HL-60/S4 (cell line): ENCODE data around the gene ABCC3.

Experiments used
- in situ Hi-C: fragments of 300-500 bp; cut with MboI; formaldehyde crosslinking; loops from 2 replicates; pipeline ENCODE4 v1.14.3; 2022; ENCODE audit warnings: low sequenced_read_pairs

Gene ABCC3

DNA sequence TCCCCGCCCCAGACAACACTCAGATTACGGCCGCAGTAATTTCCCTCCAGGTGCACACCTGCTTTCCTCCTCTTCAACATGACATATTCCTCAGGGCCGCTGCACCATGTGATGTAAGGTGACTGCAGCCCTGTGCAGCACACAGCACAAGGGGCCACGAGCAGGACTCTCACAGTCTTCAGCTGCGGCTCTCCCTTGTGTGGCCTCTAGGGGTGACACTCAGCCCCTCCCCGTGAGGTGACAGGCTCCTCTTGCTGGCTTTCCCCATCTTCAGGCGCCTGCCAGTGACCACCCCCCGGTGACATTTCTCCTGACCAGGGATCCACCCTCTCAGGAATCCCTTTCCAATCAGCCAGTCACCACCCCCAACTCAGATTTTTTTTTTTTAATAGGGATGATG, 31.3 kb upstream of the ABCC3 start:
- in situ Hi-C loops = no loop called here

DNA sequence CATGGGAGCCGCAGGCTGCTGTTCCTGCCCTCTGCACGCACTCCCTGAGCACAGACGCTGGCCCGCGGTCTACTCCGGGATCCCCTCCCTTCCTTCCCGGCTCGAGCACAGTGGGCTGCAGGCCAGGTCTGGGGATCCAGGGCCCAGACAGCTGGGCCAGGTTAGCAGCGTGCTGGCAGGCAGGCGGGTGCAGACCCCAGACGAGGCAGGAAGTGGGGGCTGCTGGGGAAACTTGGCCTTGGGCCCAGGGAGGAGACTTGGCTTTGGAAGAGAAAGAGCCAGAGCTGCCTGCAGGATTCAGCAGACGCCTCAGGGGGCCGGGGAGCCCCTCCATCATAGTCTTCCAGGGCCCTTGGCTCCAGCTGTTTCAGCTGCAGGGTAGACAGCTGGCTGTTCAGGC, 30.2 kb upstream of the ABCC3 start:
- in situ Hi-C loops = no loop called here

DNA sequence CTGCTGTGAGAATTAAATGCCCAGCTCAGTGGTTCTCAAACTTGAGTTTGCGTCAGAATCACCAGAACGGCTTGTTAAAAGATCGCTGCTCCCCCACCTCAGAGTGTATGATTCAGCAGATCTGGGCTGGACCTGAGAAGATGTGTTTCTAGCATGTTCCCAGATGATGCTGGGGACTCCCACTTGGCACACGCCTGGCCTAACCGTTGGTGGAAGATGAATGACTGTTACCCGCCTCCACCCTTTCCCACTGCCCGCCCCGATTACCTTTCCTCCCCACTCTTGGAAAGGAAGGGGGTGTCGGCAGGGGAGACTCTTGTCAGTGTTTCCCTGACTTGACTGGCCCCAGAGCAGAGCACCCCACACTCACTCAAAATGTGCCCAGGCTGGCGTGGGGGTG, 29.3 kb upstream of the ABCC3 start:
- in situ Hi-C loops = no loop called here

DNA sequence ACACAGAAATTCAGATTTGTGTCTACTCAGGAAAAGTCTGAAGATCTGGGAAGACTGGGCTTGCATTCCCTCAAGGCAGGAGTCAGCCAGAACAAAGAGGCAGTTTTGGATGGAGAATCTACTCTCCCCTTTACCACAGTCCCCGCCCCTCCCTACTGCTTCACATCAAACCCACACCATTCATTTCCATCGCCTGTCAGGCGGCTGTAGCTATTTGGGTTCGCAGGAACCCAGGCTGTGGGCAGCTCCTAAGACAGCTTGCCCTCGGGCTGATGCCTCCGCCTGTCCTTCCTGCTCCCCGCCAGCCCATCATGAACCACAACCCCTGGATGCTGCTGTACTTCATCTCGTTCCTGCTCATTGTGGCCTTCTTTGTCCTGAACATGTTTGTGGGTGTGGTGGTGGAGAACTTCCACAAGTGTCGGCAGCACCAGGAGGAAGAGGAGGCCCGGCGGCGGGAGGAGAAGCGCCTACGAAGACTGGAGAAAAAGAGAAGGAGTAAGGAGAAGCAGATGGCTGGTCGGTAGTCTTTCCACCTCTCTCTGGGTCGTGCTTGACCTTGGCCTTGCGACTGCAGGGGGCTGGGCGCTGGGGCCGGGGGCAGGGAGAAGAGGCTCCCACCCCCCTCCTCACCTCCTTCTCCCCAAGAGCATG, 27.0 kb upstream of the ABCC3 start:
- in situ Hi-C loops = no loop called here

DNA sequence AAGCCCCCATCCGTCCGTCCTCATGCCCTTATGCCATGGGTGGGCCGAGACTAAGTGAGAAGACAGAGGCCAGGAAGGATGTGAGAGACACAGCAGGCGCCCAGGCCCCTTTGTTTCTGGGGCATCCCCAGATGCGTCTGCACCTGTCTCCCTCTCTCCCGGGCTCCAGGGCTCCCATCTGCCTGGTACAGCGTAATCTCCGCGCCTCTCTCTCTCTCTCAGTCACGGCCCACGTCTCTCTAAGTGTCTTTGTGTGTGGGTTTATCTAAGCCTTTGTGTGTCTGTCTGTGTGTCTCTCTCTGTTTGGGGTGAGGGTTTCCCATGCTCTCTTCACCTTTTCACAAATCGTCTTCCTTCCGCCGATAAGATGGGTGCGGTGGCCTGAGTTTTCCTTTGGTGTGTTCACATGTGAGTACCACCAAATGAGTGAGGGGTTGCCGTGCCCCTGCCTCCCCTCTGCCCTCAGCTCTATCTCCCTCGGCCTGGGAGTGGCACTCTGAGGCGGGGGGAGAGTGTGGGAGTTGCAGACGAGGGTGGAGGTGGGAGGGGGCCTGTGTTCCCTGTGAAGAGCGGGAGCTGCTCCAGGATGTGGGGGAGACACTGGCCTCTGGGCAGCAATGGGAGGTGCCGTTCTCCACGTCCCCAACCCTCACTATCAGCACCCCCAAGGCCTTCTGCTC, 25.8 kb upstream of the ABCC3 start:
- in situ Hi-C loops = no loop called here

DNA sequence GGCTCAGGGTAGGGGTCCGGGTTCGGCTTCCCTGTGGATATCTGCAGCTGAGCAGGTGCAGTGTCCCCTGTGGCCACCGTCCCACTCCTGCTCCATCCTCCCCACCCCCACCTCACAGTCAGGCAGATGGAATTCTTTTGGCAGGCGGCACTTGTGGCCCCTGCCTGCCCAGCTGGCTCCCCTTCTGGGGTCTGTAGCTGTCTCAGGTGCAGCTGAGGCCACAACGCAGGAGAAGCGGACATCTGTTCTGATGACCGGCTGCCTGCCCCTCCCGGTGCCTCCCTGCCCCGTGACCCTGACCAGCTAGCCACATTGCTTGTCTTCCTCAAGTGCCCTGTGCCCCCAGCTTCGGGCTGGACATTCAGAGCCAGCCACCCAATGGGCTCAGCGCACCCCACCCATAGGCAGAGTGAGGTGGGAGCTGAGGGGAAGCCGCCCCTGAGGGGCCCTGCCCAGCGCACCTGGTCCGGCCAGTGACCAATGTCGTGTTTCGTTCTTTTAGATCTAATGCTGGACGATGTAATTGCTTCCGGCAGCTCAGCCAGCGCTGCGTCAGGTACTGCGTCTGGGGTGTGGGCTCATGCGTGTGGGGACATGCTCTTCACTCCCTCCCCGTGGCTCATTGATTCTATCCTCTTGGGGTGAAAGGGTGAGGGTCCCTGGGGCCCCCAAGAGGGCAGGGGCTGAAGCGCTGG, 25.2 kb upstream of the ABCC3 start:
- in situ Hi-C loops = no loop called here

DNA sequence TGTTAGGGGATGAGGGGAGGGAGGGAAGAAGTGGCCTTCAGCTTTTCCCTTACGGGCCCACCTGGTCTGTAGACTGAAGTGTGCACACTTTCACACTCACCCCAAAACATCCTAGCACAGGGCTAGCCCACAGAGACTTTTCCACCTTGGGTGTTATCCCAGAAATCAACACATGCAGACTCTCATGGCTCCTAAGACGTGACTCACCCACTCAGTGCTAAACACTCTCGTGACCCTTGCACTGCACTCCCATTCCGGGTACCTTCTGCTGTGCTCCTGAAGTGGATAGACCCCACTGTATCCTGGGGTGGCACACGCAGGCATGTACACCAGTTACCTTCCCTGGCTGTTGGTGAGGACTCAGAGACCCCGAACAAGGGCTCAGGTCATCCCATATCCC, 23.0 kb upstream of the ABCC3 start:
- in situ Hi-C loops = no loop called here

DNA sequence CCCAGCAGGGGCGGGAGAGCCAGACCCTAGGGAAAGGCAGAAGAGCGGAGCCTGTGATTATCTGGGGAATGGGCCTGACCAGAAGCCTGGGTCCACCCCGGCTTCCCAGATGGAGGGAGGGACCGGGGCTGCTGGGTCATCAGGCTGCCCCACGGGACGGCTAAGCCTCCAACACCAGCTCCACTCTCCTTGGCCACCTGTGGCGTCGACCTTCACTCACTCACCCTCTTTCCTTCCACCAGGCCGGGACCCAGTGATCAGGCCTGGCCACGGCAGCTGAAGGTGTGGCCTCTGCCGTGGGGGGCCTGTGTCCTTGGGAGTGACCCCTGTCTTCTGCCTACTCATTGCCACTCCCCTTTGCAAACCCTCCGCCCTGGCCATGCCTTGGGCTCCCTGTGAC, 22.4 kb upstream of the ABCC3 start:
- in situ Hi-C loops = no loop called here

DNA sequence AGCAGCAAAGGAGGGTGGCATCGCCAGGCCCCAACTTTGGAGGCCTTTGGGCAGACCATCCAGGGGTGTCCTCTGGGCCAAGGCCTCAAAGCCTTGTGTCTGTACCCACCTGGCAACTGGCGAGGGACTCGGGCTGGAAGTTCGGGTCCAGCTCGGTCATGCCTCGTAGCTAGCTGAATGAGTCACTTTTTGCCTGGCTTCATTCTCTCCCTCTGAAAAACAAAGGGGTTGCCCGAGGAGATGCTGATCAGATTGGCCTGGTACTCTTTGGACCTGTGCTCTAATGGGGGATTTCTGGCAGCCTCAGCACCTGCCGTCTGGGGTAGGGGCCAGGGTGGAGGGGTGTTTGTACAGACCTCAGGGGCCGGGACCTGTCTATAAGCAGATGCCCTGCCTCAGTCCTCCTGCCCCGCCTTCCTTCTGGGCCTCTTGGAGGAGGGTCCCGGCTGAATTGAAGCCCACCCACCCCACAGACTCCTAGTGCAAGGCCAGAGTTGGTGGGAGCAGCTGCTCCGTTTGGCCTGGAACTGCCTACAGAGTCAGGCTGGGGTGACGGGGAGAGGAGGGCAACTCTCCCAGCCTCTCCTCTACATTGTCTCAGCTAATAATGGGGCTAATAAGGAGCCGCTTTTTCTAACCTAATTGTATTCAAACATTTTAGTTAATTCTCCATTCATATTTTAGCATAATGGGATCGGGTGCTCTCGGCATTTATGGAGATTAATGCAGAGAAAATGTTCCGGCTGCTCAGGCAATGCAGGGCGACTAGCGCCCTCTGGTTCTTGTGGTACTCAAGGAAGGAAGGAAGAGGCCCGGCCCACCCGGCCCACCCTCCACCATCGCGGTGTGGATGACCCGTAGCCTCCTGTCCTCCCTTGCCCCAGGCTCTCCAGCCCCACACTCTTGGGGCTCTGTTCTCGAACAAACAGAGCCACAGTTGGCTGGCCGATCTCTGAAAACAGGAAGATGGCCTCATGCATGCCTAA, 21.4 kb upstream of the ABCC3 start:
- in situ Hi-C loops = no loop called here

DNA sequence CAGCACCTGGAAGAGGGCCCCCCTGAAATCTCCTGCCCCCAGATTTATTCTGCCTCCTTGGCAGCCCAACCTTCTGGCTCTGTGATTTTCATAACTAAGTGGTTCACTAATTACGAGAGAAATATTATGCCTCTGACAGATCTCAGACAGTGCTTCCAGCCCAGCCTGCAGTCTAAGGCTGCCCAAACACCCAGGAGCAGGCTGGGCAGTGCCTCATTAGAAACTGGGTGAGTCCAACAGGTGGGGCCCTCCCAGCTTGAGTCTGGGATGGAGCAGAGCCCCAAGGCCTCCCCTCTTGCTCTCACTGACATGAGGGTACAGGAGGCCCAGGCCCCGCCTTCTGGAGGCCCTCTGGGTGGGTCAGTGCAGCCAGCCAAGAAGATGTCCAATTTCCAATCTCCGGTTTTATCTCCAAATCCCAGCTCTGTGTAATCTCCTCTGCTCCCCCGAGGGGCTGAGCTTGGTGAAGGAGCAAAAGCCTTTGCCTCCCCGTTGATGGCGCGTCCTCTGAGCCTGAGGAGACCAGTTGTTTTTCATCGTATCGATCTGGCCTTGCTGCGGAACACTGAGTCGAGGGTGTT, 20.1 kb upstream of the ABCC3 start:
- in situ Hi-C loops = no loop called here

DNA sequence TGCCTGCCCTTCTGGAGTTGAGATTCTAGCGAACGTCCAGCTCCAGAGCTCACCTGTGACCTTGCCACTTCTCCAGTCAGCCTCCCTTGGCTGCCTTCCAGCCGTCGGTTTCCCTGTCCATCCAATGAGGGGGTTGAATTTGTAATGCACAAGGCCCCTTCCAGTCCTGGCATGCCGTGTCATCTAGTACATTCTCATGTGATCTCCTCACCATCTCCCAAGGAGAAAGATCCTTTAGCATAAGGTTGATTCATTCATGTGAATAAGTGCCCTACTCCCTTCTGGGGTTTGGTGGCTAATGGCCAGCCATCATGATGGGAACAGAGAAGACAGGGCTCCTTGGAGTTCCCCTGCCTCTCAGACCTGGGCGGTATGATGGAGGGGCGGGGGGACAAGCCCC, 18.9 kb upstream of the ABCC3 start:
- in situ Hi-C loops = no loop called here

DNA sequence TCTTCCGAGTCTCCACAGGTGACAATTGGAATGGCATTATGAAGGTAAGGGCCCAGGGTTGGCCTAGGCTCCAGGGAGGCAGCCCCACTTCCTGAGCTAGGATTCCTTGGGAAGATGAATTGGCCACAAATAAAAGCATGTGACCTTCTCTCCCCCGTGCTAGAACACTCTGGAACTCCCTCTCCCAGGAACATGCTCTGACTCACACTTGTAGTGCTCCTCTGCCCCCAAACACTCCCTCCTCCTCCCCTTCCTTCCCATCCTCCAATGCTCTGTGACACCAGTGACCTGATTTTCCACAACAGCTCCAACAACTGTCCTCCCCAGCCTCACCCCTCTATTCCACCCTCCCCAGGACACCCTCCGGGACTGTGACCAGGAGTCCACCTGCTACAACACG, 16.4 kb upstream of the ABCC3 start:
- in situ Hi-C loops = no loop called here

DNA sequence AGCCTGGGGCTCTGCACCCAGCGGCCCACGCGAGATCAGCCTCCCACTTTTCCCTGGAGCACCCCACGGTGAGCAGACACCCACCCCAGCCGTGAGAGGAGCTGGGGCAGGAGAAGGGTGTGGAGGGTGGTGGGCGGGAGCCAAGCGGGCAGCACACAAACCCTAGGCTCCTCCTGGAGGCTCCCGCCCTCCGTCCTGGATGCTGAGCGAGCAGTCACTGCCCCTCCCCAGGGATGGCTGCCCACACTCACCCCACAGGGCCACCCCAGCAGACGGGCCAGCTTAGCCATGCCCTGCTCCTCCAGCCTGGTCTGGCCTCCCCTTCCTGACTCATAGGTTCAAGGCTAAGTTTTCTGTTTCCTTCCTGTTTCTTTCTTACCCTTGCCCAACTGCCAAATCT, 15.7 kb upstream of the ABCC3 start:
- in situ Hi-C loops = no loop called here

DNA sequence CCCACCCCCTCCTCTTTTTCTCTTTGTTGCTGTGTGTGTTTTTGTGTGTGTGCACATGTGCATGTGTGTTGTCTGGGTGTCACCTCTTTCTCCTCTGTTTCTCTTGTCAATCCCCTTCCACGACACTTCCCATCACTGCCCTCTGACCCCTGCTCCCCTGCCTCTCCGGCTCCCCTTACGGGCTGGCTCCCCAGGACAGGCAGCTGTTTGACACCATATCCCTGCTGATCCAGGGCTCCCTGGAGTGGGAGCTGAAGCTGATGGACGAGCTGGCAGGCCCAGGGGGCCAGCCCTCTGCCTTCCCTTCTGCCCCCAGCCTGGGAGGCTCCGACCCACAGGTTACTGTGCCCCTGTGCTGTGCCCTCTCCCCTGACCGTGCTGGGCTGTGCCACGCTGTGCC, 15.2 kb upstream of the ABCC3 start:
- in situ Hi-C loops = no loop called here

DNA sequence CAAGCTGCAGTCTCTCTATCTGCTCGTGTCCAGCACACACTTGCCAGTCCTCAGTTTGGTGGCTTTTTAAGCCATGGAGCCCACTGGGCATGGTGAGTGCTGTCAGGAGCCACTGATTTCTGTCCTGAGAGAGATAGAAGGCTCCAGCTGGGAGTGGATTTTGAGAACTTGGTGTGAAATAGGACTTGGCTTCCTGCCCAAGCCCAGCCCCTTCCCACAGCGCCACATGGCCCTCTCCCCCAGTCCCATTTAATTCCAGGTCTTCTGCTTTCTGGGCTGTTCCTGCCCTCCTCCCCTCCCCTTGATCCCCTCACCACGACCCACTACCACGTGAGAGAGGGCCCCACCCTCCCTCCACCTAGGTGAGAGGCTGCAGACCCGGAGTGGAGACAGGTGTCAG, 14.4 kb upstream of the ABCC3 start:
- in situ Hi-C loops = no loop called here

DNA sequence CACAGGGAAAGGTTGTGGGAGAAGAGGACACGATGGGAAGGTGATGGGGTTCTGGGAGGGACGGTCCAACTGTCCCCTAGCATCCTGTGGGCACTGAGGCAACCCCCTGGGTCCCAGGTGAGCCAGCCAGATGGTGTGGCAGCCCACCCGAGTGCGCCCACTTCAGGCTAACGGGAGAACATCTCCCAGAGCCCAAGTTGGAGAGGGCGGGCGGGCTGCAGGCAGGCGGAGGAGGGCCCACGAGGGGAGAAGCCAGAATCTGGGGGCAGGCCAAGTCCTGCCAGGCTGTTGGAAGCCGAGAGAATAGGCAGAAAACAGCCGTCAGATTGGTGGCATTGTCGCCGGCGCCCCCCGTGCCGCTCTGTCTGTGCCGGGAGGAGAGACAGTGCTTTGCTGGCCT, 13.8 kb upstream of the ABCC3 start:
- in situ Hi-C loops = no loop called here

DNA sequence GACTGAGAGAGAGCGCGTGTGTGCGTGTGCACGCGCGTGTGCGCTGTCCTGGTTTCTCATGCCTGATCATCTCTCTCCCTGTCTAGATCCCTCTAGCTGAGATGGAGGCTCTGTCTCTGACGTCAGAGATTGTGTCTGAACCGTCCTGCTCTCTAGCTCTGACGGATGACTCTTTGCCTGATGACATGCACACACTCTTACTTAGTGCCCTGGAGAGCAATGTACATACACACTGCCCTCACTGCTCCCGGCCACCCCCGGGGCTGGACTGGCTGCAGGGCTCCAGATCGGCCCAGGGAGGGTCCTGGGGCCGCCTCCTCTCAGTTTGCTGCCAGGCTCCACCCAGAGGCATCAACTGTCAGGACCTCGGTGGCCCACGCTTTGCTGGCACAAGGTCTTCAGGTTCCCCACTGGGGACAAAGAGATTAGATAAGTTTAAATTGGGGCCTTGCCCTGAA, 13.1 kb upstream of the ABCC3 start:
- in situ Hi-C loops = no loop called here

DNA sequence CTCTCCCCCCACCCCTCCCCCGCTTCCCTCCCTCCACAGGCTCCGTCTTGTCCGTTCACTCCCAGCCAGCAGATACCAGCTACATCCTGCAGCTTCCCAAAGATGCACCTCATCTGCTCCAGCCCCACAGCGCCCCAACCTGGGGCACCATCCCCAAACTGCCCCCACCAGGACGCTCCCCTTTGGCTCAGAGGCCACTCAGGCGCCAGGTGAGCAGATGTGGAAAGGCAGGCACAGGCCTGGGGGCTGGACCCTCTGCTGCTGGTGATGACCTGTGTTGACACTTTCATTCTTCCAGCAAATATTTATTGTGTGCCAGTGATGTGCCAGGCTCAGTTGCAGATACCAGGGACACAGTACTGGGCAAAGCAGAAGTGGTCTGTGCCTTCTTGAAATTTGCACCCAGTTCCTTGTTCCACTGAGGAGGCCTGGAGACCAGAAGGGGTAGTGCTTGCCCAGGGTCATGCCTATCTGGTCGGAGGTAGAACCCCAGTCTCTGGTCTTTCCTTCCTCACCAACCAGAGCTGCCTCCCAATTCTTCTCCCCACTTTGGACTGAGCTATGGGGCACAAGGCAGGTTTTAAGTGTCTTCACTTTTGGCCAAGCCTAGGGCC, 10.3 kb upstream of the ABCC3 start:
- in situ Hi-C loops = no loop called here

DNA sequence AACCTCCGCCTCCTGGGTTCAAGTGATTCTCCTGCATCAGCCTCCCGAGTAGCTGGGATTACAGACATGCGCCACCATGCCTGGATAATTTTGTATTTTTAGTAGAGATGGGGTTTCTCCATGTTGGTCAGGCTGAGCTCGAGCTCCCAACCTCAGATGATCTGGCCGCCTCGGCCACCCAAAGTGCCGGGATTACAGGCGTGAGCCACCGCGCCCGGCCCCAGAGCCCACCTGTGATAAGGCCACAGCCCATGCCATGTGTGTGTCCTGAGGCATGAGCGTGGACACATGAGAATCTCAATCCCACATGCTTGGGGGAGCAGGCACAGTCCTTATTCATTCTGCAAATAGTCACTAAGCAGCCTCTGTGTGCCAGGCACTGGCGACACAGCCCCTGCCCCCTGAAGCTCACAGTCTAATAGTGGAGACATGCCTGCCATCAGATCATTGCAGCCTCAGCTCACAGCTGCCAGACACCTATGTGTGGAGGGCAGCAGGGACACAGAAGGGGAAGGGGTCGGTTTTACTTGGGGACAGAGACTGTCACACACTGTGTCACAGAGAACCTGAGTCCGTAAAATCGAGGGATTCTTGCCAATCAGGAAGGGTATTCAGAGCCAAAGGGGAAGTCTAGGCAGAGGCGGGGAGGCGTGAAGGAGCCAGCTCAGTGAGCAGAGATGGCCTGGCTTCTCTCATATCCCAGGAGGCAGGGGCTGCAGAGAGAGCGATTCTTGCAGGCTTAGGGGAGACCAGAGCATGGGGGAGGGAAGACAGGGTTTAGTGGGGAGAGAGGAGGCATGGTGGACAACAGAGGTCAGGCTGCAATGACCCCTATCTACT, 9.4 kb upstream of the ABCC3 start:
- in situ Hi-C loops = no loop called here
